Fibroblast of skin of left quadriceps (primary cell): ENCODE results near the gene ZHX3.
A peak's percentile ranks its signal among the peaks of the same experiment; 100 is the strongest.
"Not testable (repeated sequence)": the region's sequence is repeated elsewhere in the genome, so short reads cannot be mapped to it uniquely, and the experiment has no call there.

Source experiments
- DNase-seq, 2 experiments: peaks; one replicate each; pipeline ENCODE4 v3.0.0-alpha.2; 2013; ENCODE audit warnings: low read depth in 2 of 2

ZHX3 gene

GRCh38 chr20:41258474-41258873, 59.1 kb downstream of the ZHX3 start:
- DNase-seq: no peak

- no peak for DNase-seq
These were observed 61.0 kb downstream of the ZHX3 start for GRCh38 chr20:41256516-41256915.

DNA sequence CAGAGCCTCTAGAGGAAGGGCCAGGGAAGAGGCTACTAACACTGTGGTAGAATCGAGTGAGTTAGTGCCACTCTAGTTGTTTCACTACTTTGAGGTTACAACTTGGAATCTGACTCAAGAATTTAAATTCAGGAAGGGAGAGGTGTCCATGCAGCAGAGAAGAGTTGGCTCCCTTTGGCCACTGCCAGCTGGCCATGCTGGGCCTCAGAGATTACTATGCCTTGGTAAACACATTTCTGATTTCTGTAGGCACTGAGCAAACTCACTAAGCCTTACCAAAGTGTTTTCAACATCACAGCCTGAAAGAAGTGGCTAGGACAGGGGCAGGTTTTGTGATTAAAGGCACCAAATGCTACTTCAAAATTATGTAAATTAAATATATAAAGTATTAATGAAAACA, 61.9 kb downstream of the ZHX3 start:
- no peak for DNase-seq

DNA sequence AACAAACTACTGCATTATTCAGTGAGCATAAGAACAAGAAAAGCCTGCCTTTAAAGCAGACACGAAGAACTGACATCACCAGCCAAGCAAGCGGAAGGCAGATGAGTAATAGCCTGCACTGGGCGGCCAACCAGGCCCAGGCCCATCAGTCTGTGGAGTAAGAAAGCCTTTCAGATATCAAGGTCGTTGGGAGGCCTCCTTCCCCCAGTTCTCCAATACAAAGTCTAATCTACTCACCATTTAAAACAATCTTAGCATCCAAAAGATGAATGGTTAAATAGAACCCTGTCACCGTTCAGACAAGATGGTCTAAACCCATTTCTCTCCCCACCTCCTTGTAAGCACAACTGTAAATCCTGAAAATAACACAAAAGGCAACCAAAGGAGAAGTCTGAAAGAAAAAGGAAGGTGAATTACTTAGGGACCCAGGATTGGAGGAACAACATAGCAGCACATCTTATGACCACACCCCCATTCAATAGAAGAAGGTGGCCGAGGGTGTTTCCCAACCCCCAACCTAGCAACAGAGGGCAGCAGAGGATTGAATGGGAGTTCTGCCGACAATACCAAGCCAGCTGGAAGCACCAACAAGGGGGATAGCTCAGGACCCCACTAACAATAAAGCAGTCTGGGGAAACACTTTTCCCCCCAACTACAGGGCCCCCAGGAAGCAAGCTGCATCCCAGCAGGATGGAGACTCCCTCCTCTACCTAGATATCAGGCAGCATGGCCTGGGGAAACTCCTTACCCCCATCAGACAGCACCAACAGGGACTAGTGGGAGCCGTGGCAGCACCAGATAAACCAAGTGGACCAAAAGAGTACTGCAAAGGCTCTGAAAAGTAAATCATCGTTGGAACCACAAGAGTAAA, 67.9 kb downstream of the ZHX3 start:
- peak; percentile 41 to 56 for DNase-seq

DNA sequence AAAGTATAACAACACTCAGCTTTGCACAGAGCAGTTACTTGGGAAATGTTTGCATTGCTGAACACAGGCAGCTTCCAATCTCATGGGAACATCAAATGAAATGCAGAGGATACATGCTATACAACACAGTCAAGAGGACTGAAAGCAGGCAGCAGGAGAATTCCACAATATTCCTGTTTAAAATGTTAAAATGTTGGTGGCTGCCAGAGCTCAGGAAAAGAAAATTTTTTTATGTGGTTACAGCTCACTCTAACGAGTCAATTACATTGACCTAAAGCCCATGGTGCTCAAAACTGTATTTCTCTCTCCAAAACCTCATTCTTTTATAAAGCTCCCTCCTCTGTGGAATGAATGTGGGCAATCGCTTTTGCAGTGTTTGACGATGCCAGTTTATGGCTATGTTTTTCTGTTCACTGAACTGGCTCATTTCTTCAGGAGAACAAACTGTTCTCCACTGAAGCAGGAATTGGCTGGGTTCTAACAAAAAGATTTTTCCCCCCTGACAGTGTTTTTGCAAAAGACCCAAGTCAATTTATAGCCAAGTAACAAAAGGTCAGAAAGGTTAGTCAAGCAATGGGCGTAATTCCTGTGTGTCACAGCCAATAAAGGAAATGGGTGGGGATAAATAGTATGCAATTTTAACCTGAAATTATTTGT, 69.0 kb downstream of the ZHX3 start:
- DNase-seq: no peak

DNA sequence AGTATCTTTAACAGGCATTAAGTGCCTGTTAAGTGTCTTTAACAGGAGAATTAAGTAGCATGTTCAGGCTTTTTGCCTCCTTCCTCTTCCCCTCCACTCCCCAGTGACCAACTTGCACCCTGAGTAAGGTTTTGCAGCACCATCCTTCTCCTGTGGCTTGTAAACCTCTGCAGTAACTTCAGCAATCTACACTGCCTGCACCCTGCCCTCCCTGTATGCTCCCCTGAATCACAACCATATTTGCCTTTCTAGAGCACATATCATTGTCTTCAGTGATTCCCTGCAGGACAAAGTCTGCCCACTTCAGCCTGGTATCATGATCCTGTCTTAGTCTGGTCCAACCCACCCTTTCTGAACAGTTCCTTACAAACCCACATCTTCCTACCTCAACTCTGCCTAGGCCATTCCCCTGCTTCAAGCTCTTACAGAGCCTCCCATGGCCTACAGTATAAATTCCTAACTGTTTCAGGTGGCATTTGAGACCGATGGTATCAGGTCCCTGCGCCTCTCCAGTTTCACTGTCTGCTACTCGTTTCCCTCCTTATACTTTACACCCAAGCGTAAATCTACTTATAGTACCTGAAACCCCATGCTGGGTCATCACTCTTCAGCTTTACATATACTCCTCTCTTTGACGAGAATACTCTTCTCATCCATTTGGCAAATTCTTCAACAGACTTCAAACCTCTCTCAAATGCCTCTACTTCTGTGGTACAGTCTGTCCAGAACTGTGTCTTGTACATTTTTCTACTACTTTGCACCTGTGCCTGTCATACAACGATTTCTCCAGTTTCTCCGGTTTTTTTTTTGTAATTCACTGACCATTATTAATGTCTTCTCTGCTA, 69.8 kb downstream of the ZHX3 start:
- DNase-seq: no peak

DNA sequence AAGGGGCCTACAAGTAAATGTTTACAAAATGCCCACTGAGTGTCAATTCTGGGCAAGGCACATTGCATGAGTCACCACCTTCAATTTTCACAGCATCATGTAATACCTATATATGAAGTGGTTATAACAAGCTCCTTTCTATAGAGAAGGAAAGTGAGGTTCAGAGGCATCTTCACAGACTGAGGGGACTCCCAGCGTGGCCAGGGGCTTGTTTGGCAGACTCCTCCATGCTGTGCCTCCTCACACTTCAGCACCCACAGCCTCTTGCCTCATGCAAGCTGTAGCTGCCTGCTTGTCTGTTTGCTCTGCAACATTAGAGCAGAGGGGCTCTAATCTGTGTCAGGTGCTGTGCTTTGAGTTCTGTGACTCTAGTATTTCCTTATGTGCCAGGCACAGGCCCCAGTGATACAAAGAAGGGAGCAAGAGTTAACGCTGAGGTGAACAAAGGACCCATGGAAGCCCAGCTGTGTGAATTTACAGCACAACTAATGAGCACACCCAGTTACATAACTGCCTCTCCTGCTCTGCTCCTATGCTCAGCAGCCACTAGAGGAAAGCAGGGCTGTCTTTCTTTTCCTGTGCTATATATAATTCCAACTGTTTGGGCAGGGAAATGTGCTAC, 72.3 kb downstream of the ZHX3 start:
- no peak for DNase-seq

GRCh38 chr20:41242807-41243206, 74.7 kb downstream of the ZHX3 start:
- DNase-seq: no peak

DNA sequence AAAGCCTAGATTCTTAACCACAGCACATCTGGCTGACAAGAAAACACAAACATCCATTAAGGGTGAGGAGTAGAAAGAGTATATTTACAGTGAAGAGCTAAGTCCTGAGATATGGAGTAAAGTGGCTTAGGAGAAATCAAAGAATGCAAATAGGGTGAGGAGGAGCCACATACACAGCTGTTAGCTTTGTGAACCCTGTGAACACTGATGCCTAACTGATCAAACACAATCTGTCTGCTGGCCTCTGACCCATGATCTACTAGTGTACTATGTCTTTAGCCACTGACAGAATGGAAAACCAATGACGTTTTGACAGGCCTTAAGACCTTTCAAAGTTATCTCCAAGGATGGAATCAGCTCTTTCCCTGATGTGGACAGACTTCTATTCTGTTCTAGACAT, 75.2 kb downstream of the ZHX3 start:
- no peak for DNase-seq

DNA sequence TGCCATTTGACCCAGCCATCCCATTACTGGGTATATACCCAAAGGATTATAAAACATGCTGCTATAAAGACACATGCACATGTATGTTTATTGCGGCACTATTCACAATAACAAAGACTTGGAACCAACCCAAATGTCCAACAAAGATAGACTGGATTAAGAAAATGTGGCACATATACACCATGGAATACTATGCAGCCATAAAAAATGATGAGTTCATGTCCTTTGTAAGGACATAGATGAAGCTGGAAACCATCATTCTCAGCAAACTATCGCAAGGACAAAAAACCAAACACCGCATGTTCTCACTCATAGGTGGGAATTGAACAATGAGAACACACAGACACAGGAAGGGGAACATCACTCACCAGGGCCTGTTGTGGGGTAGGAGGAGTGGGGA, 80.3 kb downstream of the ZHX3 start:
- DNase-seq: not testable (repeated sequence)

GRCh38 chr20:41236818-41237217, 80.7 kb downstream of the ZHX3 start:
- not testable (repeated sequence) for DNase-seq

- DNase-seq: no peak
These were observed 83.0 kb downstream of the ZHX3 start for GRCh38 chr20:41234546-41234945.

DNA sequence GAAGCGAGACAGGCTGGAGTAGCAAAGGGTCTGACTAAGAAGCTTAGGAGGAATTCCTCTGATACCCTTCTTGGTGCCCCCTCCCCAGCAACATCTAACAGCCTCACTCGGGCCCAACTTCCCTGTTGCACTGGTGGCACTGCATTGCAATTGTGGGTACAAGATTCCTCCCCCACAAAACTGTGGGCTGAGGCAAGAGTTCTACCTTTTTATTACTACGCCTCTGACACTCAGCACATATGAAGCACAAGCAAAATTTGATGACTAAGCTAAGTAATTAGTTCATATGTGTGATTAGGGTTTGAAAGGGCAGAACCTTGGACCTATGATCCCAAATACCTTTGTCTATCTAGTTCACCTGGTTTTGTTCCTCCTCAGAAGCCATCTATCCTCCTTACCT, 83.5 kb downstream of the ZHX3 start:
- DNase-seq: no peak

GRCh38 chr20:41232973-41233926, 84.3 kb downstream of the ZHX3 start:
- peak; percentile 93 to 94 for DNase-seq

- no peak for DNase-seq
These were observed 86.4 kb downstream of the ZHX3 start for GRCh38 chr20:41231136-41231535.

GRCh38 chr20:41230136-41230535, 87.4 kb downstream of the ZHX3 start:
- DNase-seq: no peak

DNA sequence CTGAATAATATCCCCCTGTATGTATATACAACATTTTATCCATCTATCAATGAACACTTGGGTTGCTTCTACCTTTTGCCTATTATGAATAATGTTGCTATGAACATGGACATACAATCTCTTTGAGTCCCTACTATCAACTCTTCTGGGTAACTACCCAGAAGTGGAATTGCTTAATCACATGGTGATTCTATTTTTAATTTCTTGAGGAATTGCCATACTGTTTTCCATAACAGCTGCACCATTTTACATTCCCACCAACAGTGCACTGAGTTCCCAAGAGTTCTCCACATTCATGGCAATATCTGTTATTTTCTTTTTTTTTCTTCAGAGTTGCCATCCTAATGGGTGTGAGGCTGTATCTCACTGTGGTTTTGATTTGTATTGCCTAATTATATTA, 88.3 kb downstream of the ZHX3 start:
- DNase-seq: no peak

DNA sequence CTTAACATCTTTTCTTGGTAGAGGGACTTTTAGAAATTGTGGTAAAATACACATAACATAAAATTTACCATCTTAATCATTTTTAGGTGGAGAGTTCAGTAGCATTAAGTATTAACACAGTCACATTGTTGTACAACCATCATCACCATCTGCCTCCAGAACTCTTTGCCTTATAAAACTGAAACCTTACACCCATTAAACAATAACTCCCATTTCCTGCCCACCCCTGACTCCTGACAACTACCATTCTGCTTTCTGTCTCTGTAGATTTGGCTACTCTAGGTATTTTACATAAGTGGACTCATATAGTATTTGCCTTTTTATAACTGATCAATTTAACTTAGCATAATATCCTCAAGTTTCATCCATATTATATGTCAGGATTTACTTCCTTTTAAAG, 88.7 kb downstream of the ZHX3 start:
- no peak for DNase-seq

DNA sequence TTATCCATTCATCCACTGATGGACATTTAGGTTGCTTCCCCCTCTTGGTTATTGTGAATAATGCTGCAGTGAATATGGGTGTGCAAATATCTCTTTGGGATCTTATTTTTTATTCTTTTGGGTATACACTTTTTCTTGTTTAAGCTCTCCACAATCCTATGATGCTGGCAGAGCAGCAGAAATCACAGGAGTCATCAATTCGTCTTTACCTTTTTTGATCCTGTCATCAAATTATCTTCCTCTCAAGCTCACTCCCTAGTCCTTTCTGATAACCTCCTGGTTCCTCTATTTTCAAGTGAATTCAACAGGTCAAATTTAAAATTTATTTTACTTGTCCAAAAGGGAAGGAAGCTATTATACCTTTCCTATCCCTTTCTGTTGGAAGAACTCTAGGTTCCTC, 91.1 kb downstream of the ZHX3 start:
- DNase-seq: no peak

GRCh38 chr20:41225091-41225490, 92.4 kb downstream of the ZHX3 start:
- DNase-seq: no peak

GRCh38 chr20:41224281-41224680, 93.2 kb downstream of the ZHX3 start:
- no peak for DNase-seq
